WTC11 (cell line): Measurements from ENCODE around the gene MLLT1. TPM values are rescaled to one million over a fixed set of nuclear protein-coding genes. Genes with fewer than 3 reads are reported as not detected.

ENCODE experiments used
- ATAC-seq: fragments of 200-7000 bp; cut with Tn5 transposase; 2 replicates; pipeline ENCODE4 v1.10.0; 2021; ENCODE audit warnings: mild to moderate bottlenecking, moderate library complexity
- CTCF ChIA-PET: fragments of 300-600 bp; sonication (Branson Sonifier 250); formaldehyde crosslinking; loops from one replicate; lab custom pipeline; 2021; ENCODE audit warnings: antibody characterized with exemption; lab: Charles Lee
- POLR2A ChIA-PET: fragments of 350-600 bp; sonication (Branson Sonifier 250); formaldehyde crosslinking; loops from one replicate; lab custom pipeline; 2021; ENCODE audit warnings: antibody characterized with exemption; lab: Charles Lee
- DNase-seq: peaks from one replicate; pipeline ENCODE4 v3.0.0; 2021; ENCODE audit warnings: low spot score
- H3K27ac Mint-ChIP-seq: 2 replicates; pipeline ENCODE4 v1.8.0; 2021; ENCODE audit warnings: mixed read lengths
- H3K27me3 Mint-ChIP-seq: 2 replicates; pipeline ENCODE4 v1.8.0; 2021; ENCODE audit warnings: low read depth, mild to moderate bottlenecking, moderate library complexity, mixed read lengths
- H3K36me3 Mint-ChIP-seq: 2 replicates; pipeline ENCODE4 v1.8.0; 2021; ENCODE audit warnings: mixed read lengths
- H3K4me1 Mint-ChIP-seq: 2 replicates; pipeline ENCODE4 v1.8.0; 2022; ENCODE audit warnings: mixed read lengths
- H3K4me3 Mint-ChIP-seq: 2 replicates; pipeline ENCODE4 v1.8.0; 2021; ENCODE audit warnings: mild to moderate bottlenecking, moderate library complexity, mixed read lengths
- H3K9me3 Mint-ChIP-seq: 2 replicates; pipeline ENCODE4 v1.8.0; 2021; ENCODE audit warnings: mixed read lengths
- CBFB ChIP-seq: sonication (generic); formaldehyde crosslinking; IDR thresholded peaks from 2 replicates; pipeline ENCODE4 v1.8.1; 2022; ENCODE audit warnings: mild to moderate bottlenecking, low read depth, missing genetic modification reagents
- CREB1 ChIP-seq: sonication (generic); formaldehyde crosslinking; IDR thresholded peaks from 2 replicates; pipeline ENCODE4 v1.8.0; 2023; ENCODE audit warnings: mild to moderate bottlenecking, missing genetic modification reagents
- EMX1 ChIP-seq: fragments of 250-450 bp; sonication (Bioruptor Pico); IDR thresholded peaks from 2 replicates; pipeline ENCODE4 v1.8.0; 2021; ENCODE audit warnings: mild to moderate bottlenecking
- GABPB1 ChIP-seq: sonication (generic); formaldehyde crosslinking; IDR thresholded peaks from 2 replicates; pipeline ENCODE4 v1.8.1; 2023; ENCODE audit warnings: mild to moderate bottlenecking, missing genetic modification reagents
- KAT7 ChIP-seq: sonication (generic); formaldehyde crosslinking; IDR thresholded peaks from 2 replicates; pipeline ENCODE4 v1.8.1; 2023; ENCODE audit warnings: missing genetic modification reagents, mild to moderate bottlenecking, borderline replicate concordance
- total RNA-seq: library from RNA; stranded (reverse); gene quantifications from 3 replicates; pipeline ENCODE4 v1.2.3, GENCODE V29; 2021
- TF ChIP-seq, protein P1 (sequence below): sonication (generic); formaldehyde crosslinking; IDR thresholded peaks from 2 replicates; pipeline ENCODE4 v1.8.1; 2023; ENCODE audit warnings: mild to moderate bottlenecking, missing genetic modification reagents, borderline replicate concordance
- TF ChIP-seq, protein P2 (sequence below): sonication (generic); formaldehyde crosslinking; conservative IDR thresholded peaks from 2 replicates; pipeline ENCODE4 v1.8.1; 2022; ENCODE audit warnings: mild to moderate bottlenecking, missing genetic modification reagents
- TF ChIP-seq, protein P3 (sequence below): sonication (generic); formaldehyde crosslinking; IDR thresholded peaks from 2 replicates; pipeline ENCODE4 v1.8.0; 2022; ENCODE audit warnings: mild to moderate bottlenecking, missing genetic modification reagents
- TF ChIP-seq, protein P4 (sequence below): fragments of 250-450 bp; sonication (Bioruptor Pico); IDR thresholded peaks from 2 replicates; pipeline ENCODE4 v1.9.0; 2021; ENCODE audit warnings: moderate library complexity, mild to moderate bottlenecking, inconsistent platforms, borderline replicate concordance
- TF ChIP-seq, protein P5 (sequence below): sonication (generic); formaldehyde crosslinking; IDR thresholded peaks from 2 replicates; pipeline ENCODE4 v1.8.0; 2022; ENCODE audit warnings: mild to moderate bottlenecking, missing genetic modification reagents
- TF ChIP-seq, protein P6 (sequence below): fragments of 250-450 bp; sonication (Bioruptor Pico); IDR thresholded peaks from 2 replicates; pipeline ENCODE4 v1.9.0; 2021; ENCODE audit warnings: mild to moderate bottlenecking

Gene MLLT1
- total RNA-seq, 1 experiment from 2014 or later = 58.2 TPM

DNA sequence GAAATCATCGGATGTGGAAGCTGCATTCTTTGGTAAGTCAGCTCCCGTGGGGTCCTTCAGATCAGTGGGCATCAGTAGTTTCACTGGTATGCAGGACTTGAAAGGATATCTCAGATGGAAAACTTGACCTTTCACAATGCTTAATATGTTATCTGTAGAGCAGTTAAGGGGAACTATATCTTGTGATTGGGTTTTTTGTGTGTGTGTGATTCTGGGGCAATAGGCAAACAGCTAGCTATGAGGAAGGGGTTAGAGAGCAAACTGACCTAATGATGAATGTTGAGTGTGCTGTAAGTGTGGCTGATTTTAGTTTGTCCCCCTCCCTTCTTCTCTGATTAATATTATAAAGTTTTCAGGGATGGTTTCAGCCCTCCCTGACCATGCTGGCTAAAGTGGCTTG is 91.0 kb downstream of the MLLT1 start (continued):
- TF ChIP-seq, protein P1, sequence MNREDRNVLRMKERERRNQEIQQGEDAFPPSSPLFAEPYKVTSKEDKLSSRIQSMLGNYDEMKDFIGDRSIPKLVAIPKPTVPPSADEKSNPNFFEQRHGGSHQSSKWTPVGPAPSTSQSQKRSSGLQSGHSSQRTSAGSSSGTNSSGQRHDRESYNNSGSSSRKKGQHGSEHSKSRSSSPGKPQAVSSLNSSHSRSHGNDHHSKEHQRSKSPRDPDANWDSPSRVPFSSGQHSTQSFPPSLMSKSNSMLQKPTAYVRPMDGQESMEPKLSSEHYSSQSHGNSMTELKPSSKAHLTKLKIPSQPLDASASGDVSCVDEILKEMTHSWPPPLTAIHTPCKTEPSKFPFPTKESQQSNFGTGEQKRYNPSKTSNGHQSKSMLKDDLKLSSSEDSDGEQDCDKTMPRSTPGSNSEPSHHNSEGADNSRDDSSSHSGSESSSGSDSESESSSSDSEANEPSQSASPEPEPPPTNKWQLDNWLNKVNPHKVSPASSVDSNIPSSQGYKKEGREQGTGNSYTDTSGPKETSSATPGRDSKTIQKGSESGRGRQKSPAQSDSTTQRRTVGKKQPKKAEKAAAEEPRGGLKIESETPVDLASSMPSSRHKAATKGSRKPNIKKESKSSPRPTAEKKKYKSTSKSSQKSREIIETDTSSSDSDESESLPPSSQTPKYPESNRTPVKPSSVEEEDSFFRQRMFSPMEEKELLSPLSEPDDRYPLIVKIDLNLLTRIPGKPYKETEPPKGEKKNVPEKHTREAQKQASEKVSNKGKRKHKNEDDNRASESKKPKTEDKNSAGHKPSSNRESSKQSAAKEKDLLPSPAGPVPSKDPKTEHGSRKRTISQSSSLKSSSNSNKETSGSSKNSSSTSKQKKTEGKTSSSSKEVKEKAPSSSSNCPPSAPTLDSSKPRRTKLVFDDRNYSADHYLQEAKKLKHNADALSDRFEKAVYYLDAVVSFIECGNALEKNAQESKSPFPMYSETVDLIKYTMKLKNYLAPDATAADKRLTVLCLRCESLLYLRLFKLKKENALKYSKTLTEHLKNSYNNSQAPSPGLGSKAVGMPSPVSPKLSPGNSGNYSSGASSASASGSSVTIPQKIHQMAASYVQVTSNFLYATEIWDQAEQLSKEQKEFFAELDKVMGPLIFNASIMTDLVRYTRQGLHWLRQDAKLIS (CRISPR knock-in tag) = no peak
- TF ChIP-seq, protein P2, sequence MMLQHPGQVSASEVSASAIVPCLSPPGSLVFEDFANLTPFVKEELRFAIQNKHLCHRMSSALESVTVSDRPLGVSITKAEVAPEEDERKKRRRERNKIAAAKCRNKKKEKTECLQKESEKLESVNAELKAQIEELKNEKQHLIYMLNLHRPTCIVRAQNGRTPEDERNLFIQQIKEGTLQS = no peak
- TF ChIP-seq, protein P3, sequence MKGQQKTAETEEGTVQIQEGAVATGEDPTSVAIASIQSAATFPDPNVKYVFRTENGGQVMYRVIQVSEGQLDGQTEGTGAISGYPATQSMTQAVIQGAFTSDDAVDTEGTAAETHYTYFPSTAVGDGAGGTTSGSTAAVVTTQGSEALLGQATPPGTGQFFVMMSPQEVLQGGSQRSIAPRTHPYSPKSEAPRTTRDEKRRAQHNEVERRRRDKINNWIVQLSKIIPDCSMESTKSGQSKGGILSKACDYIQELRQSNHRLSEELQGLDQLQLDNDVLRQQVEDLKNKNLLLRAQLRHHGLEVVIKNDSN (CRISPR knock-in tag) = no peak
- TF ChIP-seq GABPB1 (CRISPR knock-in tag) (no peak), KAT7 (CRISPR knock-in tag) (no peak), EMX1 (CRISPR knock-in tag) (no peak)
- TF ChIP-seq, protein P4, sequence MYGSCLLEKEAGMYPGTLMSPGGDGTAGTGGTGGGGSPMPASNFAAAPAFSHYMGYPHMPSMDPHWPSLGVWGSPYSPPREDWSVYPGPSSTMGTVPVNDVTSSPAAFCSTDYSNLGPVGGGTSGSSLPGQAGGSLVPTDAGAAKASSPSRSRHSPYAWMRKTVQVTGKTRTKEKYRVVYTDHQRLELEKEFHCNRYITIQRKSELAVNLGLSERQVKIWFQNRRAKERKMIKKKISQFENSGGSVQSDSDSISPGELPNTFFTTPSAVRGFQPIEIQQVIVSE (CRISPR knock-in tag) = no peak
- TF ChIP-seq, all 79 proteins: peak for 0

DNA sequence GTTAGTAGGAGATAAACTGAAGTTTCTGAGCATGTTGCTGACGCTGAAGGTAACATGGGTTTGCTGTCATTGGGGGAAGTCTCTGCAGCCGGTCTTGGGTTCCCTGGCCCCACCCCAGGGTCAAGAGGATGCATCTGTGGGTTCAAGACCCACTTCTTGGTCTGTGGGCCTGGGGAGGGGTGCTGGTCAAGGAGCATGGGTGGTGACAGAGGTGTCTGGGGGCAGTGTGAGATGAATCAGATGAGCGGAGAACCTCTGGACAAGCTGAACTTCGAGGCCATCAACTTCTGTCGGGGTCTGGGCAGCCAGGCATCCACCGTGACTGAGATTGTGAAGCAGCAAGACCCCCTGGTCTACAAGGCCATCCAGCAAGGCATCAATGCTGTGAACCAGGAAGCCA is 92.4 kb downstream of the MLLT1 start:
- CTCF ChIA-PET = interaction anchor here (0.7 kb wide), 1 partner anchor 139 kb away, joined by 5 read pairs; no protein-coding TSS in a partner anchor
- Mint-ChIP-seq H3K27me3 (peaks cover 65% of the 10 kb centered on the region), H3K4me3 (no peak overlapping the region), H3K4me1 (no peaks in the 10 kb centered on the region), H3K36me3 (peaks cover 51% of the 10 kb centered on the region), H3K9me3 (peaks cover 75% of the 10 kb centered on the region), H3K27ac (no peak overlapping the region)
- TF ChIP-seq, protein P1 (CRISPR knock-in tag) = no peak
- TF ChIP-seq, protein P5, sequence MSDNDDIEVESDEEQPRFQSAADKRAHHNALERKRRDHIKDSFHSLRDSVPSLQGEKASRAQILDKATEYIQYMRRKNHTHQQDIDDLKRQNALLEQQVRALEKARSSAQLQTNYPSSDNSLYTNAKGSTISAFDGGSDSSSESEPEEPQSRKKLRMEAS (CRISPR knock-in tag) = no peak
- no peak for TF ChIP-seq CBFB (CRISPR knock-in tag)
- TF ChIP-seq, protein P4 (CRISPR knock-in tag) = no peak
- TF ChIP-seq, protein P6, sequence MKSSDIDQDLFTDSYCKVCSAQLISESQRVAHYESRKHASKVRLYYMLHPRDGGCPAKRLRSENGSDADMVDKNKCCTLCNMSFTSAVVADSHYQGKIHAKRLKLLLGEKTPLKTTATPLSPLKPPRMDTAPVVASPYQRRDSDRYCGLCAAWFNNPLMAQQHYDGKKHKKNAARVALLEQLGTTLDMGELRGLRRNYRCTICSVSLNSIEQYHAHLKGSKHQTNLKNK (CRISPR knock-in tag) = no peak
- TF ChIP-seq CREB1 (CRISPR knock-in tag) = no peak
- TF ChIP-seq, protein P2 = no peak
- ATAC-seq (no peak), DNase-seq (no peak)
- POLR2A ChIA-PET = no interaction called here
